ENCODE data around the gene GSTM5.
"Not testable (repeated sequence)": the region's sequence is repeated elsewhere in the genome, so short reads cannot be mapped to it uniquely, and the experiment has no call there.

GSTM5 gene

GRCh38 chr1:109765896-109766615 is 54.0 kb downstream of the GSTM5 start:
- Histone ChIP-seq H3K4me2 (ENCODE audit: low read length) (no peak overlapping the region), H3K36me3 (ENCODE audit: insufficient read depth, low read length) (no peaks in the 10 kb centered on the region), H3K4me3 (ENCODE audit: low read length) (no peak overlapping the region), H3K27me3 (ENCODE audit: control insufficient read depth, insufficient read depth, low read length) (peaks cover 17% of the 10 kb centered on the region), H3K9me3 (replicated peaks; ENCODE audit: low read length) (no peaks in the 10 kb centered on the region), H3K9ac (ENCODE audit: low read depth, low read length) (no peak overlapping the region), H3K4me1 (ENCODE audit: control insufficient read depth, insufficient read depth, low read length) (peaks cover 5% of the 10 kb centered on the region)

- H3K36me3 ChIP-seq (ENCODE audit: insufficient read depth, low read length); H3K9ac ChIP-seq (ENCODE audit: low read depth, low read length); H3K4me1 ChIP-seq (ENCODE audit: control insufficient read depth, insufficient read depth, low read length); H3K9me3 ChIP-seq (replicated peaks; ENCODE audit: low read length); H3K4me2 ChIP-seq (ENCODE audit: low read length); H3K4me3 ChIP-seq (ENCODE audit: low read length): not testable (repeated sequence)
- H3K27me3 ChIP-seq (ENCODE audit: control insufficient read depth, insufficient read depth, low read length) = peaks cover 17% of the 10 kb centered on the region
Observed at GRCh38 chr1:109766991-109767636, 55.1 kb downstream of the GSTM5 start.
